ENCODE measurements around the gene ZNF526. TPM values are rescaled to one million over a fixed set of nuclear protein-coding genes. Genes with fewer than 3 reads are reported as not detected.

The ZNF526 gene
- polyA plus RNA-seq, 3 donors = 0.96 to 3.4 (median 1.3) TPM

DNA sequence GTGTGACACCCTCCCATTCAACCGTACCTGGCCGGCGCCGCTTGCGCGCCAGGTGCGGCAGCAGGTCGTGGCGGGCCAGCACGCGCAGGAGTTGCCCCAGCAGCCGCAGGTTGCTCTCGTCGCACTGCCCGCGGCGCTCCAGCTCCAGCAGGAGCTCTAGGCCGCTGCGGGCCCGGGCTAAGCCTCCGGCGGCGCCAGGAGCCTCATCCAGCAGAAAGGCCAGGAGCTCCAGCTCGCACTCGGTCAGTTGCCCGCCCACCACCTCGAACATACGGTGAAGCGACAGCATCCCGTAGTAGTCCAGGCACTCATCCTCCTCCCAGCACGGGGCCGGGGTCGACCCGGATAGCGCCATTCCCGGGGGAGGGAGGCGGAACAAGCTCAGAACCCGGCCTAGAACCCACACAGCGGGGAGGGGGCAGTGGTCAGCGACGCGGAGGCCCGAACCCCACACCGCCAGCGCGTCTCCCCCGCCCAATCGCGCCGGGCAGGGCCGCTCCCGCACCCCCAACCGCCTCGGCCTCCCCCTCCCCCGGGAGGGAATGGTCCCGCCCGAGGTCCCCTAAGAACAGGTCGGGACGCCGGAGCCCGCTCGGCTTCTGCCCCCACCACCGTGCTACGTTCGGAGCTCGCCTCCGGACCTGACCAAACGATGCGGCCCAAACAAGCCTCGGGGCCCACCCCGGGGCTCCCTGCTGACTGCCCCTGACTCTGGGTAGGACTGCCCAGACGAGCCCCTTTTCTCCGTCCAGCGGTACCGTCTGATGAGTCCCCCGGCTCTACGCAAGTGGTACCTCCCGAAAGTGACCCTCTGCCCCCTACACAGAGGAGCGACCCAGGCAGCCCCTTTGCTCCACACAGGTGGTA lies 3.2 kb upstream of the ZNF526 start:
- H3K79me2 ChIP-seq (ENCODE audit: insufficient read depth, low read length) = peaks cover 90% of the 10 kb centered on the region
- no peaks in the 10 kb centered on the region for H3K9me3 ChIP-seq (replicated peaks in 1 of 2; ENCODE audit: control insufficient read depth in 1 of 2, insufficient read depth in 1 of 2, low read length in 2 of 2)
- peak overlapping the region; percentile 96 to 98 for H3K27ac ChIP-seq (ENCODE audit: low read depth in 1 of 2, low read length in 2 of 2)
- under 1% methylated on average over 79 of the region's 79 CpGs for WGBS (ENCODE audit: insufficient coverage)
- H3K4me3 ChIP-seq (replicated peaks in 1 of 3; ENCODE audit: low read depth in 2 of 3, low read length in 3 of 3) = peak overlapping the region; percentile 73 to 96 (median 91)
- peaks cover 77 to 86% of the 10 kb centered on the region in 2 donors for H3K4me1 ChIP-seq (ENCODE audit: control insufficient read depth in 1 of 2, insufficient read depth in 2 of 2, low read length in 2 of 2)
- peak overlapping the region; percentile 51 for H2AFZ ChIP-seq (ENCODE audit: insufficient read depth, low read depth, low read length, poor library complexity, severe bottlenecking)
- peaks cover 32 to 41% of the 10 kb centered on the region in 2 donors for H3K36me3 ChIP-seq (replicated peaks in 1 of 2; ENCODE audit: control insufficient read depth in 1 of 2, insufficient read depth in 2 of 2, low read length in 2 of 2)
- H3K9me3 Mint-ChIP-seq = peaks cover 0 to 2% (median 0%) of the 10 kb centered on the region in 7 donors
- DNase-seq = no peak
- H3K27me3 ChIP-seq (ENCODE audit: control insufficient read depth in 2 of 2, insufficient read depth in 2 of 2, low read length in 2 of 2) = no peaks in the 10 kb centered on the region
- H3K4me1 Mint-ChIP-seq = peaks cover 72% of the 10 kb centered on the region
- peaks cover 62% of the 10 kb centered on the region for H4K20me1 ChIP-seq (ENCODE audit: insufficient read depth, low read length)
- H3K4me2 ChIP-seq (replicated peaks; ENCODE audit: extremely low read depth, low read length, poor library complexity, severe bottlenecking) = peak overlapping the region; percentile 95
- intact Hi-C loops (cut with micrococcal nuclease) = loop anchor here (1.0 to 5.0 kb wide), 4 partner anchors 16 to 35 kb away; no protein-coding TSS in a partner anchor
- H3K27ac Mint-ChIP-seq = peak overlapping the region; percentile 98 to 100 (median 99)
- peak overlapping the region; percentile 89 to 96 for H3K4me3 Mint-ChIP-seq
- H3K9ac ChIP-seq (ENCODE audit: insufficient read depth, low read length, poor library complexity, severe bottlenecking) = peak overlapping the region; percentile 88
- TF ChIP-seq, protein P1, sequence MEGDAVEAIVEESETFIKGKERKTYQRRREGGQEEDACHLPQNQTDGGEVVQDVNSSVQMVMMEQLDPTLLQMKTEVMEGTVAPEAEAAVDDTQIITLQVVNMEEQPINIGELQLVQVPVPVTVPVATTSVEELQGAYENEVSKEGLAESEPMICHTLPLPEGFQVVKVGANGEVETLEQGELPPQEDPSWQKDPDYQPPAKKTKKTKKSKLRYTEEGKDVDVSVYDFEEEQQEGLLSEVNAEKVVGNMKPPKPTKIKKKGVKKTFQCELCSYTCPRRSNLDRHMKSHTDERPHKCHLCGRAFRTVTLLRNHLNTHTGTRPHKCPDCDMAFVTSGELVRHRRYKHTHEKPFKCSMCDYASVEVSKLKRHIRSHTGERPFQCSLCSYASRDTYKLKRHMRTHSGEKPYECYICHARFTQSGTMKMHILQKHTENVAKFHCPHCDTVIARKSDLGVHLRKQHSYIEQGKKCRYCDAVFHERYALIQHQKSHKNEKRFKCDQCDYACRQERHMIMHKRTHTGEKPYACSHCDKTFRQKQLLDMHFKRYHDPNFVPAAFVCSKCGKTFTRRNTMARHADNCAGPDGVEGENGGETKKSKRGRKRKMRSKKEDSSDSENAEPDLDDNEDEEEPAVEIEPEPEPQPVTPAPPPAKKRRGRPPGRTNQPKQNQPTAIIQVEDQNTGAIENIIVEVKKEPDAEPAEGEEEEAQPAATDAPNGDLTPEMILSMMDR (IDR thresholded peaks at IDR 0.05) = no peak
- peaks cover 0 to 1% (median 0%) of the 10 kb centered on the region in 3 donors for H3K27me3 Mint-ChIP-seq (ENCODE audit: low read depth in 3 of 3)
- H3K36me3 Mint-ChIP-seq = peaks cover 39 to 43% of the 10 kb centered on the region in 2 donors

DNA sequence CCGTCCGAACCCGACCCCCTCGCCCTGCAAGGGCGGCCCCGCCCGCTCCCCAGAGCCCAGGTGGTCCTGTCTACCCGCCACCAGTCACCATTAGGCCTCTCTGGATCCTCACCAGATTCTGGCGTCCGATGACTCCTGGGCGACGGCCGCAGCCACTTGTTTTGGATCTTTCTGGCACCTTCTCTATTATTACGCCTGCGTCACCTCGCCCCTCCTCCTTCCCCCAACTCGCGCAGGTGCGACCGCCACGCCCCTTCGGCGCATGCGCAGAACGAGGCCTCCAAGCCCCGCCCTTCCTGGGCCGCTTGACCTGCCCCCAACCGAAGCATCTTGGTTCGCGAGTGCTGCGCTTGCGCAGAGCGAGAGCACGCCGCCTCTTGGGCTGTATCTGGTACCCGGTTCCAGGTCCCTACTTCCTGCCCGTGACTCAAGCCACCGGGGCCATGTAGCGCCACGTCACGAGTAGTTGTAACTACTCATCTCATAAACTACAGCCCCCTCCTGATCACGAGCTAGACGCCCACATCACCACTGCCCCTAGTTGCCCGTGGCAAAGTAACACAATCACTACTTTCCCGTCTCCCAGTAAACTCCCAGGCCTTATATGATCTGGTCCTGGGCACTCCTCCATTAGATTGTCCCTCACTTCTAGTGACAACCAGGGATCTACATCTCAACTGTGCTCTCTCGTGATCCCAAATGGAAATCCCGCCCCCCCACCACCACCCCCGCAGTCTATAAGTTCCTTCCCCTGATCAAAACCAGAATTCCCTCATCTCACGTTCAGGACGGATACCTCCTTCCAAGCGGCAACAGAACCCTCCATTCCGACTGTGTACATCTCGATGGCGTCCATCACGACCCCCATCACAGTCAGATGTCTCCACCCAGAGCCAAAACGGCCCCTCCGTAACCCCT lies 2.3 kb upstream of the ZNF526 start, which contains the start of gene DEDD2:
TSS of gene DEDD2 (minus strand) at position 158 of the 918 bp plus-strand sequence. CDS start 670 bp downstream, outside the sequence.
- peak within 1 kb of the TSS; percentile 96 to 98 for H3K27ac ChIP-seq (ENCODE audit: low read depth in 1 of 2, low read length in 2 of 2)
- peak within 1 kb of the TSS; percentile 89 to 96 for H3K4me3 Mint-ChIP-seq
- peak within 1 kb of the TSS; percentile 95 for H3K4me2 ChIP-seq (replicated peaks; ENCODE audit: extremely low read depth, low read length, poor library complexity, severe bottlenecking)
- H3K27ac Mint-ChIP-seq = peak within 1 kb of the TSS; percentile 98 to 100 (median 99)
- peaks cover 90% of the 10 kb centered on the region for H3K79me2 ChIP-seq (ENCODE audit: insufficient read depth, low read length)
- DNase-seq = peak; percentile 100
- H3K4me1 Mint-ChIP-seq = peaks cover 75% of the 10 kb centered on the region
- peak within 1 kb of the TSS; percentile 73 to 96 (median 91) for H3K4me3 ChIP-seq (replicated peaks in 1 of 3; ENCODE audit: low read depth in 2 of 3, low read length in 3 of 3)
- no peaks in the 10 kb centered on the region for H3K27me3 ChIP-seq (ENCODE audit: control insufficient read depth in 2 of 2, insufficient read depth in 2 of 2, low read length in 2 of 2)
- no peaks in the 10 kb centered on the region for H3K9me3 ChIP-seq (replicated peaks in 1 of 2; ENCODE audit: control insufficient read depth in 1 of 2, insufficient read depth in 1 of 2, low read length in 2 of 2)
- peak within 1 kb of the TSS; percentile 88 for H3K9ac ChIP-seq (ENCODE audit: insufficient read depth, low read length, poor library complexity, severe bottlenecking)
- H3K9me3 Mint-ChIP-seq = peaks cover 0 to 2% (median 0%) of the 10 kb centered on the region in 7 donors
- peaks cover 36 to 39% of the 10 kb centered on the region in 2 donors for H3K36me3 Mint-ChIP-seq
- peaks cover 24 to 32% of the 10 kb centered on the region in 2 donors for H3K36me3 ChIP-seq (replicated peaks in 1 of 2; ENCODE audit: control insufficient read depth in 1 of 2, insufficient read depth in 2 of 2, low read length in 2 of 2)
- H3K27me3 Mint-ChIP-seq (ENCODE audit: low read depth in 3 of 3) = peaks cover 0 to 1% (median 0%) of the 10 kb centered on the region in 3 donors
- TF ChIP-seq, protein P1 (IDR thresholded peaks at IDR 0.05) = no peak
- peak within 1 kb of the TSS; percentile 51 for H2AFZ ChIP-seq (ENCODE audit: insufficient read depth, low read depth, low read length, poor library complexity, severe bottlenecking)
- WGBS (ENCODE audit: insufficient coverage) = 14% methylated on average over 55 of the region's 57 CpGs
- intact Hi-C loops (cut with micrococcal nuclease) = loop anchor here (1.0 to 5.0 kb wide), 4 partner anchors 17 to 35 kb away; no protein-coding TSS in a partner anchor
- H3K4me1 ChIP-seq (ENCODE audit: control insufficient read depth in 1 of 2, insufficient read depth in 2 of 2, low read length in 2 of 2) = peaks cover 72 to 79% of the 10 kb centered on the region in 2 donors
- H4K20me1 ChIP-seq (ENCODE audit: insufficient read depth, low read length) = peaks cover 62% of the 10 kb centered on the region
